Panc1 (cell line): ENCODE data around the gene TSC2. TPM values are rescaled to one million over a fixed set of nuclear protein-coding genes. Genes with fewer than 3 reads are reported as not detected.

ENCODE experiments used
- ATAC-seq: fragments of 200-7000 bp; cut with Tn5 transposase; 2 replicates; pipeline ENCODE4 v1.9.1; 2020; ENCODE audit warnings: mild to moderate bottlenecking, moderate library complexity
- BruUV-seq: library from RNA; stranded (reverse); fragments of 400-500 nt; replicated peaks from 2 replicates; lab custom pipeline; 2021; lab: Mats Ljungman, UMichigan
- CTCF ChIA-PET: fragments of 300-600 bp; sonication (Branson Sonifier 250); formaldehyde crosslinking; loops from one replicate; lab custom pipeline; 2022; ENCODE audit warnings: antibody characterized with exemption; lab: Charles Lee
- POLR2A ChIA-PET: fragments of 300-600 bp; sonication (Branson Sonifier 250); formaldehyde crosslinking; loops from one replicate; lab custom pipeline; 2022; ENCODE audit warnings: antibody characterized with exemption; lab: Charles Lee
- DNase-seq: peaks from one replicate; pipeline ENCODE4 v3.0.0-alpha.2; 2010; ENCODE audit warnings: low read depth, low spot score
- H3K27ac ChIP-seq: 2 replicates; pipeline ENCODE4 v1.5.1; 2011; ENCODE audit warnings: mild to moderate bottlenecking, low read length, inconsistent platforms
- H3K27me3 ChIP-seq: fragments of 200-500 bp; sonication (Bioruptor generic); 2 replicates; pipeline ENCODE4 v1.6.0; 2014; ENCODE audit warnings: low read length, inconsistent platforms; ENCODE audit not compliant: control insufficient read depth, insufficient read depth
- H3K36me3 ChIP-seq: fragments of 200-500 bp; sonication (Bioruptor generic); 2 replicates; pipeline ENCODE4 v1.5.1; 2014; ENCODE audit warnings: inconsistent platforms, mild to moderate bottlenecking, low read length, moderate library complexity; ENCODE audit not compliant: control insufficient read depth, insufficient read depth
- H3K4me1 ChIP-seq: 2 replicates; pipeline ENCODE4 v1.5.1; 2011; ENCODE audit warnings: inconsistent platforms, mild to moderate bottlenecking, low read length, moderate library complexity; ENCODE audit not compliant: control insufficient read depth, insufficient read depth
- H3K4me3 ChIP-seq, 2 experiments: 2 replicates each; pipeline ENCODE4 v1.5.1; 2011 to 2012; ENCODE audit warnings: low read depth in 2 of 2, low read length in 2 of 2, mild to moderate bottlenecking in 2 of 2, inconsistent platforms in 1 of 2, moderate library complexity in 1 of 2
- H3K9me3 ChIP-seq: fragments of 200-500 bp; sonication (Bioruptor generic); 2 replicates; pipeline ENCODE4 v1.5.1; 2014; ENCODE audit warnings: low read depth, mild to moderate bottlenecking, inconsistent platforms, low read length, moderate library complexity; ENCODE audit not compliant: control insufficient read depth, insufficient read depth
- CTCF ChIP-seq: fragments of 450-650 bp; IDR thresholded peaks from 2 replicates; pipeline ENCODE4 v1.5.1; 2017; ENCODE audit warnings: mild to moderate bottlenecking
- POLR2AphosphoS5 ChIP-seq: IDR thresholded peaks from 2 replicates; pipeline ENCODE4 v1.6.1; 2012; ENCODE audit warnings: mild to moderate bottlenecking, low read depth, low read length, moderate library complexity
- REST ChIP-seq, 2 experiments: IDR thresholded peaks; 2 replicates each; pipeline ENCODE4 v1.6.1; 2011 to 2012; ENCODE audit warnings: low read depth in 2 of 2, control low read depth in 1 of 2, low read length in 1 of 2, mild to moderate bottlenecking in 1 of 2, moderate library complexity in 1 of 2; ENCODE audit not compliant: insufficient read depth in 1 of 2
- SIN3A ChIP-seq: IDR thresholded peaks from 2 replicates; pipeline ENCODE4 v1.6.1; 2012; ENCODE audit warnings: low read depth, mild to moderate bottlenecking, low read length, moderate library complexity, borderline replicate concordance; ENCODE audit not compliant: insufficient read depth
- TCF7L2 ChIP-seq: IDR thresholded peaks from 2 replicates; pipeline ENCODE4 v1.6.1; 2011; ENCODE audit warnings: mild to moderate bottlenecking, low read depth, low read length, inconsistent platforms
- in situ Hi-C: cut with HindIII; loops from 2 replicates; pipeline ENCODE4 v1.10.0; 2016; ENCODE audit warnings: low sequenced_read_pairs, low pct_unique_long_range_greater_than_20kb
- intact Hi-C: fragments of 100-400 bp; cut with micrococcal nuclease; formaldehyde crosslinking; loops from one replicate; pipeline ENCODE4 v1.10.0; 2022; ENCODE audit not compliant: unreplicated experiment
- total RNA-seq: library from RNA; stranded (reverse); gene quantifications from one replicate; pipeline ENCODE4 v1.2.1, GENCODE V29; 2021; ENCODE audit not compliant: unreplicated experiment

The TSC2 gene
- total RNA-seq, 1 experiment from 2014 or later, result 115 TPM

- no peak overlapping the region for H3K4me3 ChIP-seq
- BruUV-seq, result no TSS peak
- ChIA-PET POLR2A (no interaction called here), CTCF (no interaction called here)
- H3K4me1 ChIP-seq, result no peaks in the 10 kb centered on the region
- no peak overlapping the region for H3K27ac ChIP-seq
- intact Hi-C loops (no loop called here), in situ Hi-C loops (no loop called here)
- ATAC-seq, result no peak
- DNase-seq, result no peak
- no peaks in the 10 kb centered on the region for H3K36me3 ChIP-seq
- no peaks in the 10 kb centered on the region for H3K27me3 ChIP-seq
- no peaks in the 10 kb centered on the region for H3K9me3 ChIP-seq
- TF ChIP-seq CTCF, result no peak
- no peak for TF ChIP-seq POLR2AphosphoS5
- no peak for TF ChIP-seq TCF7L2
- TF ChIP-seq SIN3A, result no peak
- no peak for TF ChIP-seq REST (IDR thresholded peaks at IDR 0.05; ENCODE audit: insufficient read depth in 1 of 2, low read depth in 2 of 2, low read length in 1 of 2)
These were observed 6.1 kb downstream of the TSC2 start for GRCh38 chr16:2053897-2054296.

- H3K36me3 ChIP-seq, result no peaks in the 10 kb centered on the region
- H3K4me3 ChIP-seq, result no peak overlapping the region
- intact Hi-C loops, result no loop called here
- no TSS peak for BruUV-seq
- in situ Hi-C loops, result no loop called here
- DNase-seq (no peak), ATAC-seq (no peak)
- CTCF ChIA-PET, result no interaction called here
- H3K9me3 ChIP-seq, result no peaks in the 10 kb centered on the region
- TF ChIP-seq POLR2AphosphoS5, result no peak
- TF ChIP-seq CTCF, result no peak
- TF ChIP-seq TCF7L2, result no peak
- TF ChIP-seq REST (IDR thresholded peaks at IDR 0.05; ENCODE audit: insufficient read depth in 1 of 2, low read depth in 2 of 2, low read length in 1 of 2), result no peak
- TF ChIP-seq SIN3A, result no peak
- POLR2A ChIA-PET, result no interaction called here
- no peak overlapping the region for H3K27ac ChIP-seq
- H3K4me1 ChIP-seq, result no peaks in the 10 kb centered on the region
- no peaks in the 10 kb centered on the region for H3K27me3 ChIP-seq
These were observed 6.9 kb downstream of the TSC2 start for GRCh38 chr16:2054543-2055245.
